A204.1 (cell line): ENCODE data around the gene ARRDC2.
A peak's percentile ranks its signal among the peaks of the same experiment; 100 is the strongest.

Source experiments
- FAIRE-seq: peaks from 2 replicates; lab custom pipeline; 2012; peaks lifted over from hg19 to GRCh38; lab: Jason Lieb, UNC

ARRDC2 gene

GRCh38 chr19:18058208-18059009 is 50.4 kb downstream of the ARRDC2 start:
- peak; percentile 56 for FAIRE-seq

DNA sequence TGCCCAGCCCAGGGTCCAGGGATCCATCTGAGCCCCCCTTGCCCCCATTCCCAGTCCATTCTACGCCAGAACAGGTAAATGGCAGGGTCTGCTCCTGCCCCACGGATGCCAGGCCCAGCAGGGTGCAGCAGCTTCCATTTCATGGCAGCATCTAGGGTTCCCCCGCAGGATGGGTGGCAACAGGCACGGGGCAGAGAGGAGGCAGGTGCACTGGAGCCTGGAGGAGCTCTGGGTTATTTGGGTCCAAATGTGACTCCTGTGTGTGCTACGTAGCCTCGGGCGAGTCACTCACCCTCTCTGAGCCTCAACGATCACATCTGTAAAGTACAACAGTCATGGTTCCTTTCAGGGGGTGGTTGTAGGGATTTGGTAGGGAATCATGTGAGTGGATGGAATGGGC is 51.3 kb downstream of the ARRDC2 start:
- no peak for FAIRE-seq

GRCh38 chr19:18059902-18060301 is 51.9 kb downstream of the ARRDC2 start:
- FAIRE-seq, result no peak

GRCh38 chr19:18060472-18060871 is 52.5 kb downstream of the ARRDC2 start:
- FAIRE-seq, result no peak

DNA sequence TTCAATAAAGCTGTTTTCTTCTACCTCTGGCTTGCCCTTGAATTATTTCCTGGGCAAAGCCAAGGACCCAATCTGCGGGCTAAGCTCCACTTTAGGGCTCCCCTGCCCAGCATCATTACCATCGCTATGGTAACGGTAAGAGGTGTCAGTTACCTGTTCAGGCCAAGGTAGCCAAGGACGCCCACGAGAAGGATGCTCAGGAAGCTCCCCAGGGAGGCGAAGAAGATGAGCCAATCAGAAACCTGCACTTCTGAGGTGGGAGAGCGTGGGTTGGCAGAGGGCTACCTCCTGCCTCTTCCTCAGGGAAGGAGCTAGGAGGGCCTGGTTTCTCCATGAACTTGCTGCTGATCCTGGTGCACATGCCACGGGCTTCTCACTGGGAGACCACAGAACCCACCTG is 54.1 kb downstream of the ARRDC2 start:
- FAIRE-seq, result no peak

- FAIRE-seq, result no peak
Measured at GRCh38 chr19:18063463-18063862, 55.5 kb downstream of the ARRDC2 start.
